K562 (cell line): ENCODE measurements around the gene SPNS1. TPM values are rescaled to one million over a fixed set of nuclear protein-coding genes. Genes with fewer than 3 reads are reported as not detected.

Source experiments
- ATAC-seq: fragments of 200-7000 bp; cut with Tn5 transposase; 3 replicates; pipeline ENCODE4 v1.9.1; 2020; ENCODE audit warnings: moderate library complexity
- BruUV-seq: library from RNA; stranded (reverse); fragments of 400-500 nt; replicated peaks from 2 replicates; lab custom pipeline; 2021; lab: Mats Ljungman, UMichigan
- CTCF ChIA-PET: fragments of 300-600 bp; formaldehyde crosslinking; extraction: SDS; loops from one replicate; lab custom pipeline; 2021; ENCODE audit warnings: low intra/inter-chr PET ratio; lab: Yijun Ruan, JAX
- POLR2A ChIA-PET: fragments of 300-600, 350-650 bp; sonication (Branson Sonifier 250); formaldehyde crosslinking; extraction: SDS; loops from one replicate; lab custom pipeline; 2021; ENCODE audit warnings: antibody characterized with exemption, inconsistent platforms; lab: Yijun Ruan, JAX
- DNase-seq, 4 experiments: peaks; one replicate each; pipeline versions ENCODE4 v3.0.0 to v3.0.0-alpha.2; 2011 to 2018; ENCODE audit warnings: low spot score in 3 of 4, mixed read lengths in 3 of 4; ENCODE audit errors: extremely low read depth in 1 of 4
- FAIRE-seq: peaks from 2 replicates; lab custom pipeline; 2011; peaks lifted over from hg19 to GRCh38; lab: Jason Lieb, UNC
- H2AFZ ChIP-seq: 2 replicates; pipeline ENCODE4 v1.6.0; 2011; ENCODE audit warnings: low read depth, low read length, control low read depth, inconsistent platforms
- H3K27ac ChIP-seq: fragments of 200-600 bp; 3 replicates; pipeline ENCODE4 v1.8.0; 2011; ENCODE audit warnings: low read depth, mild to moderate bottlenecking, control low read depth, inconsistent platforms, low read length, moderate library complexity, mixed read lengths; ENCODE audit errors: extremely low read depth
- H3K27me3 ChIP-seq, 2 experiments: fragments of 300-600 bp in 1 of 2; 2 replicates in 1 of 2; 3 replicates in 1 of 2; pipeline versions ENCODE4 v1.6.0 to v1.8.0; 2011; ENCODE audit warnings: inconsistent platforms in 2 of 2, low read length in 2 of 2, mild to moderate bottlenecking in 1 of 2, mixed read lengths in 1 of 2, moderate library complexity in 1 of 2; ENCODE audit not compliant: control insufficient read depth in 2 of 2, insufficient read depth in 2 of 2
- H3K36me3 ChIP-seq: fragments of 300-600 bp; 3 replicates; pipeline ENCODE4 v1.8.0; 2011; ENCODE audit warnings: mild to moderate bottlenecking, low read length, inconsistent platforms; ENCODE audit not compliant: control insufficient read depth, insufficient read depth
- H3K4me1 ChIP-seq, 2 experiments: fragments of 200-600 bp in 1 of 2; replicated peaks in 1 of 2; 2 replicates in 1 of 2; 3 replicates in 1 of 2; pipeline versions ENCODE4 v1.5.1 to v1.8.0; 2011; ENCODE audit warnings: inconsistent platforms in 2 of 2, low read length in 2 of 2, mild to moderate bottlenecking in 1 of 2, mixed read lengths in 1 of 2, moderate library complexity in 1 of 2; ENCODE audit not compliant: control insufficient read depth in 2 of 2, insufficient read depth in 2 of 2
- H3K4me2 ChIP-seq: 2 replicates; pipeline ENCODE4 v1.6.1; 2011; ENCODE audit warnings: low read length, control low read depth, inconsistent platforms, mixed read lengths; ENCODE audit not compliant: insufficient read depth
- H3K4me3 ChIP-seq: fragments of 200-600 bp; sonication (generic), shearing (Covaris generic); 2 replicates; pipeline ENCODE4 v1.5.1; 2016; ENCODE audit warnings: control low read depth, inconsistent platforms
- H3K79me2 ChIP-seq: fragments of 200-600 bp; 3 replicates; pipeline ENCODE4 v1.8.0; 2011; ENCODE audit warnings: low read length, inconsistent platforms; ENCODE audit not compliant: control insufficient read depth, insufficient read depth
- H3K9ac ChIP-seq, 2 experiments: 2 replicates each; pipeline versions ENCODE4 v1.6.0 to v1.6.1; 2011; ENCODE audit warnings: low read depth in 2 of 2, low read length in 2 of 2, control low read depth in 1 of 2, inconsistent platforms in 1 of 2, mild to moderate bottlenecking in 1 of 2, mixed read lengths in 1 of 2; ENCODE audit not compliant: insufficient read depth in 1 of 2
- H3K9me1 ChIP-seq: one replicate; pipeline ENCODE4 v1.6.0; 2011; ENCODE audit warnings: inconsistent platforms, mild to moderate bottlenecking, low read length, moderate library complexity; ENCODE audit not compliant: control insufficient read depth, insufficient read depth
- H3K9me3 ChIP-seq: replicated peaks from 2 replicates; pipeline ENCODE4 v1.5.1; 2011; ENCODE audit warnings: low read depth, low read length, inconsistent platforms; ENCODE audit not compliant: control insufficient read depth, insufficient read depth
- H4K20me1 ChIP-seq: replicated peaks from 2 replicates; pipeline ENCODE4 v1.6.1; 2011; ENCODE audit warnings: low read length, inconsistent platforms, mixed read lengths; ENCODE audit not compliant: control insufficient read depth, insufficient read depth
- BRD9 ChIP-seq: fragments of 450-650 bp; IDR thresholded peaks from 2 replicates; pipeline ENCODE4 v1.6.1; 2018; ENCODE audit warnings: low read depth; ENCODE audit not compliant: partially characterized antibody
- NFIX ChIP-seq: fragments of 250-450 bp; sonication (Bioruptor Pico); IDR thresholded peaks from 2 replicates; pipeline ENCODE4 v1.4.0; 2020; ENCODE audit warnings: low read depth, mild to moderate bottlenecking, moderate library complexity
- WGBS: fragments of 100-300 bp; shearing (Covaris generic); methylation state at CpG from one replicate; pipeline ENCODE4 v1.1.6; 2016; ENCODE audit warnings: low coverage, mixed read lengths; ENCODE audit not compliant: insufficient coverage; ENCODE audit errors: missing lambda C conversion rate; 5-methylcytosine and 5-hydroxymethylcytosine counted together
- in situ Hi-C: fragments of 300-500 bp; cut with MboI; formaldehyde crosslinking; loops from 4 replicates; pipeline ENCODE4 v1.15.0; 2018; ENCODE audit warnings: inconsistent platforms, mixed read lengths
- intact Hi-C: fragments of 100-400 bp; cut with micrococcal nuclease; formaldehyde crosslinking; loops from 2 replicates; pipeline ENCODE4 v1.14.2; 2022
- polyA plus RNA-seq, 8 experiments: library from polyadenylated mRNA; depleted of rRNA in 4 of 8; stranded (reverse) in 5 of 8; unstranded in 3 of 8; fragments of >200 nt; fragmentation: Nextera tagmentation in 2 of 8; fragmentation: Illumina TruSeq in 1 of 8; extraction: Ambion mirVana in 2 of 8; extraction: Trizol in 1 of 8; gene quantifications; 2 replicates each; pipeline versions ENCODE4 v1.2.1 to v1.2.3, GENCODE V29; 2011 to 2014; ENCODE audit warnings: inconsistent platforms in 1 of 8, missing spikeins in 1 of 8
- total RNA-seq, 7 experiments: library from RNA; depleted of rRNA in 6 of 7; stranded (reverse); fragments of >200 nt in 6 of 7; fragmentation: Illumina TruSeq in 2 of 7; extraction: Trizol in 2 of 7; gene quantifications; 2 replicates each; pipeline versions ENCODE4 v1.2.1 to v1.2.3, GENCODE V29; 2011 to 2021; ENCODE audit warnings: low replicate concordance in 1 of 7
- TF ChIP-seq, protein P1 (sequence below): fragments of 450-650 bp; formaldehyde crosslinking; conservative IDR thresholded peaks from 2 replicates; pipeline ENCODE4 v1.4.0; 2022; ENCODE audit warnings: mild to moderate bottlenecking, missing genetic modification characterization
- TF ChIP-seq, protein P2 (sequence below): sonication (generic); formaldehyde crosslinking; IDR thresholded peaks from 2 replicates; pipeline ENCODE4 v1.8.0; 2022; ENCODE audit warnings: missing genetic modification reagents, mild to moderate bottlenecking, moderate library complexity, borderline replicate concordance

SPNS1 gene
- total and polyA plus RNA-seq, 9 of the 15 experiments (the other 6 are each of a cell fraction or from before 2014, with no cell fraction given) = 0.58 to 64.9 (median 13.7) TPM

DNA sequence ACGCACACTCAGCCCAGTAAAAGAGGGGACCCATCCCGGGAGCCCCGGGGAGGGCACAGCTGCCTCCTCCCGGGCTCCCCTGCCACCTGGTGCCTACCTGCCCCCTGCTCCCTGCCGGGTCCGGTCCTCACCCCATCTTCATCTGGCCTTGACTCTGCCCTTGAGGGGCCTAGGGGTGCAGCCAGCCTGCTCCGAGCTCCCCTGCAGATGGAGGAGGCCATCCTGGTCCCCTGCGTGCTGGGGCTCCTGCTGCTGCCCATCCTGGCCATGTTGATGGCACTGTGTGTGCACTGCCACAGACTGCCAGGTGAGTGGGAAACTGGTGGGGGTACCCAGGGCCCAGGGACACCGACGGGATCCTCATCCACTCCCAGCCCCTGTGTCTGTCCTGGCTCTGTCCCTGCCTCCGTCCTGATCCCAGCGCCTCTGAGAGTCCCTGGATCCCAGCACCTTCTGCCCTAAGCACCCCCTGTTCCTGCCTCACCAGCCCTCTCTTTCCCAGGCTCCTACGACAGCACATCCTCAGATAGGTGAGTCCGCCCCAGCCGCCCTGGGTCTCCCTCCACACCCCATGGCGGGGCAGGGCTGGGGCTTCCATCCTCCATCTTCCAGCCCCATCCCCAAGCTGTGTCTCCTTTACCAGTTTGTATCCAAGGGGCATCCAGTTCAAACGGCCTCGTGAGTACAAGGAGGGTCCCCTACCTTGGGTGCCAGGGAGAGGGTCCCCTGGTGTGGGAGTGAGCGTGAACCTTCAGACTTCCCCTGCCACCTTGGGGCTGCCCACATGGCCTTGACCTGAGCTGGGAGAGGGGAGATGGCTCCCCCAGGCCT lies 10.8 kb downstream of the SPNS1 start (continued):
- TF ChIP-seq, protein P1, sequence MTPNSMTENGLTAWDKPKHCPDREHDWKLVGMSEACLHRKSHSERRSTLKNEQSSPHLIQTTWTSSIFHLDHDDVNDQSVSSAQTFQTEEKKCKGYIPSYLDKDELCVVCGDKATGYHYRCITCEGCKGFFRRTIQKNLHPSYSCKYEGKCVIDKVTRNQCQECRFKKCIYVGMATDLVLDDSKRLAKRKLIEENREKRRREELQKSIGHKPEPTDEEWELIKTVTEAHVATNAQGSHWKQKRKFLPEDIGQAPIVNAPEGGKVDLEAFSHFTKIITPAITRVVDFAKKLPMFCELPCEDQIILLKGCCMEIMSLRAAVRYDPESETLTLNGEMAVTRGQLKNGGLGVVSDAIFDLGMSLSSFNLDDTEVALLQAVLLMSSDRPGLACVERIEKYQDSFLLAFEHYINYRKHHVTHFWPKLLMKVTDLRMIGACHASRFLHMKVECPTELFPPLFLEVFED = no peak
- TF ChIP-seq, protein P2, sequence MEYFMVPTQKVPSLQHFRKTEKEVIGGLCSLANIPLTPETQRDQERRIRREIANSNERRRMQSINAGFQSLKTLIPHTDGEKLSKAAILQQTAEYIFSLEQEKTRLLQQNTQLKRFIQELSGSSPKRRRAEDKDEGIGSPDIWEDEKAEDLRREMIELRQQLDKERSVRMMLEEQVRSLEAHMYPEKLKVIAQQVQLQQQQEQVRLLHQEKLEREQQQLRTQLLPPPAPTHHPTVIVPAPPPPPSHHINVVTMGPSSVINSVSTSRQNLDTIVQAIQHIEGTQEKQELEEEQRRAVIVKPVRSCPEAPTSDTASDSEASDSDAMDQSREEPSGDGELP (CRISPR knock-in tag) = no peak
- TF ChIP-seq, all 486 proteins: peak for 0

DNA sequence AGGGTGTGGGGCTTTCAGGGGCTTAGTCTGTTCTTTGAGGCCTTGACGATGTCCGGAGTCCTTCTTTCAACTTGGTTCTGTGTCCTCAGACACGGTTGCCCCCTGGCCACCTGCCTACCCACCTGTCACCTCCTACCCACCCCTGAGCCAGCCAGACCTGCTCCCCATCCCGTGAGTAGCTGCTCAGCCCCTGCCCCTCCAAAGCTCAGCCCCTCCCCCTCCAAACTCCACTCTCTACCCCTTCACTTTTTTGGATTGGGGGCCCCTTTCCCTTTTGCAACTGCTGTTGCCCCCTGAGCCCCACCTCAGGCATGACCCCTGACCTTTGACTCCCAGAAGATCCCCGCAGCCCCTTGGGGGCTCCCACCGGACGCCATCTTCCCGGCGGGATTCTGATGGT lies 11.5 kb downstream of the SPNS1 start:
- intact Hi-C loops = no loop called here
- H3K36me3 ChIP-seq = peaks cover 30% of the 10 kb centered on the region
- TF ChIP-seq NFIX (CRISPR knock-in tag) (no peak), BRD9 (no peak)

More for the DNA sequence above, 11.5 kb downstream of the SPNS1 start:
- no TSS peak for BruUV-seq
- ChIA-PET POLR2A (interaction anchor here (1.2 to 1.6 kb wide), 2 partner anchors 9 to 17 kb away, joined by 3 to 7 read pairs; no protein-coding TSS in a partner anchor), CTCF (no interaction called here)
- FAIRE-seq = no peak
- WGBS = 85% methylated on average over 5 of the region's 9 CpGs
- Histone ChIP-seq H3K4me2 (no peak overlapping the region), H3K4me1 (peaks cover 0 to 40% of the 10 kb centered on the region in 2 experiments; a peak in 2 of 5 replicates), H3K4me3 (no peak overlapping the region), H4K20me1 (no peaks in the 10 kb centered on the region), H3K27me3 (no peaks in the 10 kb centered on the region), H3K9ac (no peak overlapping the region), H3K27ac (no peak overlapping the region), H3K9me3 (peaks cover 5% of the 10 kb centered on the region; the same call in 1 of the 2 replicates), H3K9me1 (peaks cover 3% of the 10 kb centered on the region), H2AFZ (no peak overlapping the region), H3K79me2 (no peaks in the 10 kb centered on the region)
- in situ Hi-C loops = loop anchor here (10.0 to 25.0 kb wide), 2 partner anchors 99 to 1226 kb away; no protein-coding TSS in a partner anchor
- ATAC-seq = no peak
- DNase-seq = no peak
